ENCODE data around the gene CDK19.

The CDK19 gene

GRCh38 chr6:110708295-110708950, 106.8 kb downstream of the CDK19 start:
- DNase-seq (ENCODE audit: low read depth), result no peak
- H3K4me3 ChIP-seq (ENCODE audit: low read length), result no peak overlapping the region
- TF ChIP-seq, protein P1, sequence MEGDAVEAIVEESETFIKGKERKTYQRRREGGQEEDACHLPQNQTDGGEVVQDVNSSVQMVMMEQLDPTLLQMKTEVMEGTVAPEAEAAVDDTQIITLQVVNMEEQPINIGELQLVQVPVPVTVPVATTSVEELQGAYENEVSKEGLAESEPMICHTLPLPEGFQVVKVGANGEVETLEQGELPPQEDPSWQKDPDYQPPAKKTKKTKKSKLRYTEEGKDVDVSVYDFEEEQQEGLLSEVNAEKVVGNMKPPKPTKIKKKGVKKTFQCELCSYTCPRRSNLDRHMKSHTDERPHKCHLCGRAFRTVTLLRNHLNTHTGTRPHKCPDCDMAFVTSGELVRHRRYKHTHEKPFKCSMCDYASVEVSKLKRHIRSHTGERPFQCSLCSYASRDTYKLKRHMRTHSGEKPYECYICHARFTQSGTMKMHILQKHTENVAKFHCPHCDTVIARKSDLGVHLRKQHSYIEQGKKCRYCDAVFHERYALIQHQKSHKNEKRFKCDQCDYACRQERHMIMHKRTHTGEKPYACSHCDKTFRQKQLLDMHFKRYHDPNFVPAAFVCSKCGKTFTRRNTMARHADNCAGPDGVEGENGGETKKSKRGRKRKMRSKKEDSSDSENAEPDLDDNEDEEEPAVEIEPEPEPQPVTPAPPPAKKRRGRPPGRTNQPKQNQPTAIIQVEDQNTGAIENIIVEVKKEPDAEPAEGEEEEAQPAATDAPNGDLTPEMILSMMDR (IDR thresholded peaks at IDR 0.05; ENCODE audit: insufficient read depth, low read depth, low read length, missing control alignments), result no peak

GRCh38 chr6:110705543-110705942, 109.7 kb downstream of the CDK19 start:
- TF ChIP-seq, protein P1 (IDR thresholded peaks at IDR 0.05; ENCODE audit: insufficient read depth, low read depth, low read length, missing control alignments), result no peak
- no peak for DNase-seq (ENCODE audit: low read depth)
- no peak overlapping the region for H3K4me3 ChIP-seq (ENCODE audit: low read length)

GRCh38 chr6:110703906-110704594, 111.2 kb downstream of the CDK19 start:
- no peak overlapping the region for H3K4me3 ChIP-seq (ENCODE audit: low read length)
- DNase-seq (ENCODE audit: low read depth), result peak; percentile 63
- TF ChIP-seq, protein P1 (IDR thresholded peaks at IDR 0.05; ENCODE audit: insufficient read depth, low read depth, low read length, missing control alignments), result no peak

DNA sequence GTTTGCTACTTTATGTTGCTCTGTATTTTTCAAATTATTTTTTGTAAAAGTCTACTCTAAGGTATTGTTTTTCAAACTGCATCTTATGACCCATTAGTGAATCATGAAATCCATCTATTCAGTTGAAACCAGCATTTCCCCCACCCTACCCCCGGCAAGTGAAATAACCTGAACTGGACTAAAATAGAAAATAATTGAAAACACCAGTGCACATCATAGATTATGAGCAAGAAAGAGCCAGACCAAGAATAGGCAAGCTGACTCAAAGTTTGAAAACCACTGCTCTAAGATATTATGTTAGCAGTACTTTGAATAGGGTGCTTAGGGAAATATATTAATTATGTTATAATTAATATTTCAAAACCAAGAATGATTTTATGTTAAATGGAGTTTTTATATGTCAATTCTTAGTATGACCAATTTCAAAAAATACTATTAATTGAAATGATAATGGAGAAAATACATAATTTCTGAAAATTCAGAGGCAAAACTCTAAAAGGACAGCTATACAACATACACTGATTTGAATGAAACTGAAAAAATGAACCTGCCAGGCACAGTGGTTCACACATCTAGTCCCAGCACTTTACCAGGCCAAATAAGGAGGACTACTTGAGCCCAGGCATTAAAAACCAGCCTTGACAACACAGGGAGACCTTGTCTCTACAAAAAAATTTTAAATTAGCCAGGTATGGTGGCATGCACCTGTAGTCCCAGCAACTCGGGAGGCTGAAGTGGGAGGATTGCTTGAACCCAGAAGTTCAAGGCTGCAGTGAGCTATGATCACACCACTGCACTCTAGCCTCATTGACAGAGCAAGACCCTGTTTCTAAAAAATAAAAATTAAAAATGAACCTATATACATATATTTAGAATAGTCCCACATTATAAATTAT, 112.0 kb downstream of the CDK19 start:
- no peak overlapping the region for H3K4me3 ChIP-seq (ENCODE audit: low read length)
- no peak for DNase-seq (ENCODE audit: low read depth)
- TF ChIP-seq, protein P1 (IDR thresholded peaks at IDR 0.05; ENCODE audit: insufficient read depth, low read depth, low read length, missing control alignments), result no peak

DNA sequence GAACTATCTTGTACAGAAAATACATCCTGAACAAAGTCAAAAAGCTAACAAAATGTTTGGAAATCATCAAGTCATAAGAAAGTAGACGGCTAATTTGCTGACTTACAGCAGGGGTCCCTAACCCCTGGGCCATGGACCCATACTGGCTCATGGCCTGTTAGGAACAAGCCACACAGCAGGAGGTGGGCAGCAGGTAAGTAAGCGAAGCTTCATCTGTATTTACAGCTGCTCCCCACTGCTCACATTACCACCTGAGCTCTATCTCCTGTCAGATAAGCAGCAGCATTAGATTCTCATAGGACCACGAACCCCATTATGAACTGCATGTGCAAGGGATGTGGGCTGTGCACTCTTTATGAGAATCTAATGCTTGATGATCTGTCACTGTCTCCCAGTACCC, 115.5 kb downstream of the CDK19 start:
- no peak overlapping the region for H3K4me3 ChIP-seq (ENCODE audit: low read length)
- DNase-seq (ENCODE audit: low read depth), result no peak
- TF ChIP-seq, protein P1 (IDR thresholded peaks at IDR 0.05; ENCODE audit: insufficient read depth, low read depth, low read length, missing control alignments), result no peak

DNA sequence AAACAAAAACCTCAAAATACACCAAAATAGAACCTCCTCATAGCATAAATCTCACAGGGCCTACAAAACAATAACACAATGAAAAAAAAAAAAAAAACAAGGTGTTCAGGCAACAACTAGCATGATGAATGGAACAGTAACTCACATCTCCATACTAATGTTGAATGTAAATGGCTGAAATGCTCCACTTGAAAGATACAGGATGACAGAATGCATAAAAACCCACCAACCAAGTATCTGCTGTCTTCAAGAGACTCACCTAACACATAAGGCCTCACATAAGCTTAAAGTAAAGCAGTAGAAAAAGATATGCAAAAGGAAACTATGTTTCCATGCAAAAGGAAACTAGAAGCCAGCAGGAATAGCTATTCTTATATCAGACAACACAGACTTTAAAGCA, 121.3 kb downstream of the CDK19 start:
- DNase-seq (ENCODE audit: low read depth), result no peak
- TF ChIP-seq, protein P1 (IDR thresholded peaks at IDR 0.05; ENCODE audit: insufficient read depth, low read depth, low read length, missing control alignments), result no peak
- no peak overlapping the region for H3K4me3 ChIP-seq (ENCODE audit: low read length)

All from epithelial cell of esophagus (primary cell).